ENCODE measurements around the gene CTNNA3.
A peak's percentile ranks its signal among the peaks of the same experiment; 100 is the strongest.

The CTNNA3 gene

DNA sequence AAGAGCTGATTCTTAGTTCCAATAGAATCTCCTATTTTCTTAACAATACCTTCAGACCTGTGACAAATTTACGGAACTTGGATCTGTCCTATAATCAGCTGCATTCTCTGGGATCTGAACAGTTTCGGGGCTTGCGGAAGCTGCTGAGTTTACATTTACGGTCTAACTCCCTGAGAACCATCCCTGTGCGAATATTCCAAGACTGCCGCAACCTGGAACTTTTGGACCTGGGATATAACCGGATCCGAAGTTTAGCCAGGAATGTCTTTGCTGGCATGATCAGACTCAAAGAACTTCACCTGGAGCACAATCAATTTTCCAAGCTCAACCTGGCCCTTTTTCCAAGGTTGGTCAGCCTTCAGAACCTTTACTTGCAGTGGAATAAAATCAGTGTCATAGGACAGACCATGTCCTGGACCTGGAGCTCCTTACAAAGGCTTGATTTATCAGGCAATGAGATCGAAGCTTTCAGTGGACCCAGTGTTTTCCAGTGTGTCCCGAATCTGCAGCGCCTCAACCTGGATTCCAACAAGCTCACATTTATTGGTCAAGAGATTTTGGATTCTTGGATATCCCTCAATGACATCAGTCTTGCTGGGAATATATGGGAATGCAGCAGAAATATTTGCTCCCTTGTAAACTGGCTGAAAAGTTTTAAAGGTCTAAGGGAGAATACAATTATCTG, 768.6 kb downstream of the CTNNA3 start:
- no peak for DNase-seq

DNA sequence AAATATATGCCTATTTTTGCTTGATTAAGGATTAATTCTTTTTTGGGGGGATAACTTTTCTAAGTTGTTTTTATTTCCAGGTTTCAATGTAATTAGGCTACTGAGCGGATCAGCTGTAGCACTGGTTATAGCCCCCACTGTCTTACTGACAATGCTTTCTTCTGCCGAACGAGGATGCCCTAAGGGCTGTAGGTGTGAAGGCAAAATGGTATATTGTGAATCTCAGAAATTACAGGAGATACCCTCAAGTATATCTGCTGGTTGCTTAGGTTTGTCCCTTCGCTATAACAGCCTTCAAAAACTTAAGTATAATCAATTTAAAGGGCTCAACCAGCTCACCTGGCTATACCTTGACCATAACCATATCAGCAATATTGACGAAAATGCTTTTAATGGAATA, 769.2 kb downstream of the CTNNA3 start:
- DNase-seq: no peak

DNA sequence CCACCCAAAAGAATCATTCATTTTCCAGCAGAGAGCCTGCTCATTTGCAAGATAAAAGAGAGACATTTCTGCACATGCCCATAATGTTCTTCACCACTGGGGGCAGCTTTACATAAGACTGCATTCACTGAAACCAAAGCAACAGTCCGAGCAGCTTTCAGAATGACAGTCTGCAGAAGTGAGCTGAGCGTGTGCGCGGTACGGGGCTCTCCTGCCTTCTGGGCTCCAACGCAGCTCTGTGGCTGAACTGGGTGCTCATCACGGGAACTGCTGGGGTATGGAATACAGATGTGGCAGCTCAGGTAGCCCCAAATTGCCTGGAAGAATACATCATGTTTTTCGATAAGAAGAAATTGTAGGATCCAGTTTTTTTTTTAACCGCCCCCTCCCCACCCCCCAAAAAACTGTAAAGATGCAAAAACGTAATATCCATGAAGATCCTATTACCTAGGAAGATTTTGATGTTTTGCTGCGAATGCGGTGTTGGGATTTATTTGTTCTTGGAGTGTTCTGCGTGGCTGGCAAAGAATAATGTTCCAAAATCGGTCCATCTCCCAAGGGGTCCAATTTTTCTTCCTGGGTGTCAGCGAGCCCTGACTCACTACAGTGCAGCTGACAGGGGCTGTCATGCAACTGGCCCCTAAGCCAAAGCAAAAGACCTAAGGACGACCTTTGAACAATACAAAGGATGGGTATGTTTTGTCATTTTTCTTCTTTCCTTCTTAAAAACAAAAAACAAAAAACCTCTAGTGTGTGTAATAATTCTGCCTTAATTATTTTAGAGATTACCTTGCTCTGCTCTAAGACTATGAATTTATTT, 769.9 kb downstream of the CTNNA3 start, which contains the start of gene LRRTM3:
TSS of gene LRRTM3 (plus strand) at position 141 of the 820 bp plus-strand sequence.
- peak; percentile 82 for DNase-seq

GRCh38 chr10:66925373-66925772, 770.6 kb downstream of the CTNNA3 start:
- no peak for DNase-seq

DNA sequence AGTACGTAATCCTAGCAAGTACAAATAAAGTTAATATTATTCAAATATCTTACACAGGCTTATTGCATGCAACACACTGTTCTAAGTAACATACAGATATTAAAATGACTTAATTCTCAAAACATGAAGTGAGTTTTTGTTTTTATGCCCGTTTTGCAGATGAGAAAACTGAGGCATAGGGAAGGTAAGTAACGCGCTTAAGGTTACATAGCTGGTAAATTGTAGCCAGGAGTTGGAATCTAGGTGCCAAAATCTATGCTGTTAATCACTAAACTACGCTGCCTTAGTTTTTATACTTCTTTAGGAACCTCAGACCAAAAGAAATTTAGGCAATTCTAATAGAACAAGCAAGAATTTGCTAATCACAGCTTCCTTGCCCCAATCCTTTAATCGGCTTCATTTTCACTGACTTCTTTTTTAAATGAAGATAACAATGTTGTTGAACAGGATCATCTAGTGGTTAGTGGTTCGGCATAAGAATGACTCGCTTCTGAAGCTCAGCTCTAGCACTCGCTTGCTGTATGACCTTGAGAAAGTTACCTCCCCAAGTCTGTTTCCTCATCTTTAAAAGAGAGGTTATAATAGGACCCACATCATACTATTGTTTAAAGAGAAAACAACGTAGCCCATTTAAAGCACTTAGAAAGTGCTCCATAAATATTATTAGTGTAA, 771.2 kb downstream of the CTNNA3 start:
- no peak for DNase-seq

DNA sequence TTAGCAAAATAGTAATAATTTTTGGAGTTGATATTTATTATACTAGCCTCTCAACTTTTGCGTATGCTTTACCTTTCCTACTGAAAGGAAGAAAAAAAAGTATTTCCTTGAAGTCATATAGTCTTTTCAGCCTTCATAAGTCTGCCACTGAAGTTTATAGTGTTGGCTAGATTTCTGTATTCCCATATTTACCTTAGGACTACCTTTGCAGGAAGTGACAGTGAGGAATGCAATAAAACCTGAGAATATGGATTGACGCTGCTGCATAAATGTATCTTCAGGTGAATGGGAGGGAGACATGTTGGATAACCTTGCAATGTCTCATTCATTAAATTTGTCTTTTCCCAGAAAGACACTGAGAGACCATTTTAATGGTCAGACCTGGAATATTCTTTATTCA, 776.7 kb downstream of the CTNNA3 start:
- no peak for DNase-seq

DNA sequence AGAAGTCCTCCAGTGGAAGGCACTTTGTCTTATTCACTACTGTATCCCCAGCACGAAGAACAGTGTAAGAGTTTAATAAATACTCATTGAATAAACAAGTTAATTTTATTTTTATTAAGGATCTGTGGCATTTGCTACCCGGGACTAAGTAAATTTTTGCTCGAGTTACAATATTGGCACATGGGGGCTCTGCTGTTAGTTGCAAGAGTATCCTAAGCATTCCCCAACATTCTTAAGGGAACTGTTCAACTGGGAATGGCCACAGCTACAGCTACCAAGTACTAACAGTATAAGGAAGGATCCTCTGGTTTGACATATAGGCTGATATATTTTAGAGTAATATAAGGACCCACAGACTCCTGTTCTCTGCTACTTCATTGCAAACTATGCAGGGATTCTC, 778.9 kb downstream of the CTNNA3 start:
- no peak for DNase-seq

- no peak for DNase-seq
Observed at GRCh38 chr10:66916030-66916429, 780.0 kb downstream of the CTNNA3 start.

DNA sequence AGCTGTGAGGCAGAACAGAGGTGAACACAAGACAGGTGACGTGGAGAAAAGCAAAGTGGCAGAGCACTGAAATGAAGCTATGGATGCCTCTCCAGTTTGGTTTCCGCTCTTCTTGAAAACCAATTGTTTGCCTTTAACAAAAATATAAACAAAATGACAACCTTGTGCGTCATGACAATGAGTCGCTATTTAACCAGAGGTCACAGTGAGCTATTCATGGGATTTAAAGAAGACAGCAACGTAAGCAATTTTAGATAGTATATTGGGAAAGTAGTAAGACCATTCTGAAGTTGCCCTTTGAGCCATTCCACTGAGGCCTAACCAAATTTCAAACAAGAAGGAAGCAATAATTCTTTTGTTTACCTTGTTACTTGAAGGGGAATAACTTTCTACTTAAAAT, 785.3 kb downstream of the CTNNA3 start:
- DNase-seq: no peak

DNA sequence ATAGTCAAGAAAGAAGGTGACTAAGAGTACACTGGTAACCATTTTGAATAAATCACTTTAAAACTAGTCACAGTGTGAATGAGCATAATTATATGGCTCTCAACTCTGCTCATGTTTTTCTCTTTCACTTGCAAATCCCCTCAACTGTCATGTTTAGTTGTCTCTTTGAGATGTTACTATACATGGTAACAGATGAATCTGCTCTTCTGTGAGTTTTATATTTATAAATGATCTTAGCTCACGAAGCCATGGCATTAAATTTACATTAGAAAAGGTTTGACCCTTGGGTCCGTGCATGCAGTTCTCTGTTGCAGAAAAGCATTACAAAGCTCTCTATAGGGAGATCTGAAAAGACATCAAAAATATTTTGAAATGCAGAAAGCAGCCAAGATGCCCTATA, 803.1 kb downstream of the CTNNA3 start:
- DNase-seq: no peak

GRCh38 chr10:66888237-66888636, 807.8 kb downstream of the CTNNA3 start:
- no peak for DNase-seq

GRCh38 chr10:66886848-66887247, 809.1 kb downstream of the CTNNA3 start:
- DNase-seq: no peak

DNA sequence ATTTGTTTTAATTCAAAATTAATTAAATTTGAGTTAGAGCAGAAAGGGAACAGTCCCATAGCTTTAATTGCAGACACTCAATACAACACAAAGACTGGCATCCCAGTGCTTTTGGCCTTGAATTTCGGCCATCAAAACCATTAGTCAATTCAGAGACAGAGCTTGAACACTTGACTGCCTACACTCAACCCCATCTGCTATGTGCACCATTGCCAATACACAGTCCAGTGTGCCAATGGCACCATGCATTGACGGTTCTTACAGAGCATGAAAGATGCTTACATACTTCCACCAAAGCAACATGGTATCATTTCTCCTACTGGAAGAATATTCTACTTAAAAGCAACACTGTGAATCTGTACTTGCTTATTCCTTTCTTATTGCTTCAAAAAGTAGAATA, 813.7 kb downstream of the CTNNA3 start:
- DNase-seq: no peak

DNA sequence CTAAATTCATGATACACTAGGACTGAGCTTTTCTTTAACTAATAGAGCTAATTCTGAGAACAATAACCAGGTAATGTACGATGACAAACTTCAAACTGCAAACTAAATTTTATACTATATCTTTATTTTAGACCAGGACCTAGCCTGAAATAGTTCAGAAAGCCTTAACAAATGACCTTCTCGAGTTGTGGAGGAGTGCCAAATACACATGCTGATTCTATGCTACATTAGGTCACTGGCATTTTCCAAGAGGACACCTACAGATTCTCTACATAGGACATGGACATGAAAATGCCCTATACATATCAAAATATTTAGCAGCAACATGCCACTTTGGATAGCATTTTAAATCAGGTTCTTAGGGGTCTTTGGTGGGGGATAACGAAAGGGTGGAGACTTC, 814.2 kb downstream of the CTNNA3 start:
- DNase-seq: no peak

DNA sequence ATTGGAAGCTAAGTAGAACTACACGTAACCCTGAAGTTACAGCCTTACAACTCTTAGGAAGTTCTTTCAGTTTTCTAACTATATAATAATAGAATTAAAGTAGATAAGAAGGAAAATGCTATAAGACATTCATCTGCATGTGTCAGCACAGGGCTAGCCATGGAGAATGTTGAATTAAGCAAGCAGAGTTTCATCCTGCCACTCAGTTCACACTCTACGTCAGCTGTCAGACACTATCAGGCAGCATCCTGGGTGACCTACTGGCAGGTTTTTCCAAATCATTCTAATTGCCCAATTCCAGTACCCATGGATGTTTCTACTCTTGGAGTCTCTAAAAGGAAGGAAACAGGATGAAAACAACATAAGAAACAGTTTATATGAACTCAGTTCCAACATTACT, 815.2 kb downstream of the CTNNA3 start:
- DNase-seq: no peak

- no peak for DNase-seq
Observed at GRCh38 chr10:66880292-66880691, 815.7 kb downstream of the CTNNA3 start.

DNA sequence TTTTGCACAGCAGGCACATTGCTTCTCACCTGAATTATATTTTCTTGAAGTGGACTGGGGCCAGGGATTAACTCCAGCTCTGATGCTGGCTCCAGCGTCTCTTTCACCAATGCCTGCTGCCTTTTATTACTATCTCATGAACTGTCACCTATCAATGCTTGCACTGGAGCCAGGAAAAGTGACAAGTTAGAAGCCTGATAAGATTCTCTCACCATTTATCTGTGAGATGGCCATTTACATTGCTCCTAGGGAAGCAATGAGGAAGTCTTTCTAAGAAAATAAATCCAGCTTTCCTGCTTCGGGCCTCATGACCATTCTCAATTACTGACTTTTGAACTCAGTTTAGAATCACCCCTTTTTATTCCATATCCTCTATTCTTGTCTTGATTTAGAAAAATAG, 818.6 kb downstream of the CTNNA3 start:
- no peak for DNase-seq

GRCh38 chr10:66869635-66870034, 826.4 kb downstream of the CTNNA3 start:
- DNase-seq: no peak

DNA sequence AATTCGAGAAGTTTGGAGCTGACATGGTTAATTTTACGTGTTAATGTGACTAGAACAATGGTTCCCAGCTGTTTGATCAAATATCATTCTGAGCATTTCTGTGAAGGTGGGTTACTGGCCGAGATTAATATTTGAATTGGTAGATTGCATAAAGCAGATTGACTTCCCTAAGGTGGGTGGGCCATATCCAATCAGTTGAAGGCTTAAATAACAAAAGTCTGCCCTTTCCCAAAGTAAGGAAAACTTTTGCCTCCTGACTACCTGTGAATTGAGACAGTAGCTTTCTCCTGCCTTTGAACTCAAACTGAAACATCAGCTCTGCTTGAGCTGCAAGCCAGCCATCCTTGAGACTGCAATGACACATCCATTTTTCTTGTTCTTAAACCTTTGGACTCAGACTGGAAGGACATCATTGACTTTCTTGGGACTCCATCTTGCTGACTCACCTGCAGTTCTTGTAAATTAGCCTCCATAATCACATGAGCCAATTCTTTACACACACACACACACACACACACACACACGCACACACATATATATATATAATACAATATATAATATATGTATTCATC, 833.2 kb downstream of the CTNNA3 start:
- DNase-seq: peak; percentile 15

DNA sequence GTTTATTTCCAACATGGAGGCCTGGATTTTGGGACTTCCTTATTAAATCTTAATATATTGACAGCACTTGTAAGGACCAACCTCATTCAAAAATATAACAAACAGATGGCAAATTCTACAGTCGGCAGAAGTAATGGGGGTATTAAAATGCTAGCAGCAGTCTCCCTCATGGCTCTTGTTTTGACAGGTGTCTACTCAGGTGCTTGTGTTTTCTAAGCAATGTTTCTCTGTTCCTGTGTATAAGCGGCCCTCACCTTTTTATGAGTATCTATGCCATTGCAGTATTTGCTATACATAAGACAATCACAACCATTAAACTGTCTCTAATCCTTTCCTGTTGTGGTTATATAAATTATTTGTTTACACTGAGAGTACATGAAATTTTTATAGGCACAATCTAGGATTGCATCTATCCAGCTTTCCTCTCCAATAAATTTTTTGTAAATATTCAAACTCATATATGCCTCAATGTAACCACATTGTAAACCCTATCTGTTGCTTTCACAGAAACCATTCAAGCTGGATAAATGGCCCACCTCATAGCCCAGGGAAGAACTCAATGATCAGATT, 835.5 kb downstream of the CTNNA3 start:
- no peak for DNase-seq

GRCh38 chr10:66852811-66853210, 843.2 kb downstream of the CTNNA3 start:
- DNase-seq: no peak

DNA sequence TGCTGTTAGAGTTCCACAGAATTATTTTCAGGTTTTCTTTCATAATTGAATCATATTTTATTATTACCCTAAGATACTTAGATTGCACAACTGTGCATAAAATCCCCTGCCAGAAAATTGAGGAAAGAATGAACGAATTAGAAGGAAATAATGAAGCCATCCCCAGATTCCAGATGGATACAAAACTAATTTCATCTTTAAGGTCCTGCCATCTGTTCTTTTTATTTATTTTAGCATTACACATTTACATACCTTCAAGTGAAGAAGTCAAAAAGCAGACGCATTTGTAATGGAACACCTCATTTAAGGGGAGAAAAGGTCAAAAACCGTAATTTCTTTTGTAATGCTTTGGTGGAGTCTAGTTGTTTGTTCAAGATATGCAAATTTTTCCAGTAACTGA, 847.1 kb downstream of the CTNNA3 start:
- no peak for DNase-seq

All from fibroblast of skin of back (primary cell).